Heart right ventricle (tissue), 16 donors: ENCODE data around the gene TIMP2. TPM values are rescaled to one million over a fixed set of nuclear protein-coding genes. Genes with fewer than 3 reads are reported as not detected.
"Not testable (repeated sequence)": the region's sequence is repeated elsewhere in the genome, so short reads cannot be mapped to it uniquely, and the experiment has no call there.

ENCODE experiments used
- ATAC-seq, 8 donors: fragments of 200-7000 bp; cut with Tn5 transposase; one replicate each; pipeline ENCODE4 v1.9.1; 2020; ENCODE audit warnings: mild to moderate bottlenecking in 8 of 8, moderate library complexity in 8 of 8, moderate number of reproducible peaks in 1 of 8
- DNase-seq, 2 donors: peaks; one replicate each; pipeline ENCODE4 v3.0.0-alpha.2; 2020
- H3K27ac ChIP-seq, 10 donors: fragments of 200-600 bp; sonication (generic) in 2 of 10; one replicate each; pipeline versions ENCODE4 v1.5.0 to v1.8.0; 2020 to 2022; ENCODE audit warnings: mild to moderate bottlenecking in 3 of 10
- H3K27me3 ChIP-seq, 7 donors: fragments of 200-600 bp; one replicate each; pipeline ENCODE4 v1.8.0; 2021 to 2022; ENCODE audit warnings: mild to moderate bottlenecking in 2 of 7
- H3K36me3 ChIP-seq, 9 donors: fragments of 200-600 bp; sonication (generic) in 1 of 9; one replicate each; pipeline versions ENCODE4 v1.5.0 to v1.8.0; 2020 to 2022; ENCODE audit warnings: mild to moderate bottlenecking in 2 of 9
- H3K4me1 ChIP-seq, 9 donors: fragments of 200-600 bp; sonication (generic) in 1 of 9; one replicate each; pipeline versions ENCODE4 v1.5.0 to v1.8.0; 2020 to 2022; ENCODE audit warnings: mild to moderate bottlenecking in 4 of 9
- H3K4me3 ChIP-seq, 10 donors: fragments of 200-600 bp; sonication (generic) in 2 of 10; one replicate each; pipeline versions ENCODE4 v1.5.0 to v1.8.0; 2020 to 2022; ENCODE audit warnings: mild to moderate bottlenecking in 7 of 10, moderate library complexity in 2 of 10
- H3K9me3 ChIP-seq, 11 donors: fragments of 200-600 bp in 10 of 11; sonication (generic) in 2 of 11; one replicate each; pipeline versions ENCODE4 v1.5.0 to v1.8.0; 2013 to 2022; ENCODE audit warnings: mild to moderate bottlenecking in 2 of 11, control low read depth in 1 of 11, moderate library complexity in 1 of 11
- WGBS, 2 donors: extraction: QIAGEN DNeasy Blood & Tissue Kit; methylation state at CpG; one replicate each; pipeline ENCODE4 v1.1.7; 2013; ENCODE audit warnings: inconsistent platforms in 1 of 2; 5-methylcytosine and 5-hydroxymethylcytosine counted together
- intact Hi-C, 10 donors: fragments of 100-400 bp; cut with DNase I; formaldehyde crosslinking; loops; one replicate each; pipeline versions ENCODE4 v1.11.1 to v1.14.2; 2022
- polyA plus RNA-seq, 2 donors: library from polyadenylated mRNA; stranded (reverse); fragments of 200-250 nt; gene quantifications; one replicate each; pipeline ENCODE4 v1.2.3, GENCODE V29; 2013
- total RNA-seq, 10 donors: library from RNA; stranded (reverse); fragmentation: NEBNext Ultra II Directional in 3 of 10; extraction: Animal tissue kit (Norgen Biotek cat#: 25700) in 3 of 10; gene quantifications; one replicate each; pipeline versions ENCODE4 v1.2.1 to v1.2.4, GENCODE V29; 2021 to 2023
- TF ChIP-seq, protein P1 (sequence below), 9 donors: fragments of 200-600 bp; sonication (generic) in 2 of 9; IDR thresholded peaks; one replicate each; pipeline versions ENCODE4 v1.5.0 to v1.8.0; 2021 to 2022; ENCODE audit warnings: antibody characterized with exemption in 9 of 9, mild to moderate bottlenecking in 5 of 9, moderate library complexity in 1 of 9
- donor health status: Arrhythmogenic right ventricular cardiomyopathy.
- donor health status: ischemic (EF 13 %, LVEDD 7.1; RV severe dilation, severe dysfunction).
- donor health status: healthy with polysubstance abuse.
- donor health status: DM: no; HTN: yes; CAD: no.
- donor health status: DM: no; HTN: no; CAD: no.
- donor health status: ischemic (EF 25% LVEDD 6.9; RV normal size, moderate dysfunction).
- donor health status: ischemic (EF 25% LVEDD 5.7; RV mildly dilated, moderate dysfunction).
- donor health status: healthy.
- donor health status: DM: yes; HTN: yes; CAD: no.
- donor health status: Ischemic cardiomyopathy.
- donor health status: ischemic (EF 35%, LVEDD 5.7; RV mildly dilated, moderate dysfunction).
- donor health status: nonischemic (EF 11% LVEDD 7.7; RV severe dilation, severe dysfunction).
- donor health status: DM: yes; HTN: yes; CAD: no.
- donor health status: PGD.
- donor health status: ischemic (EF 29% LVEDD 5.4; RV normal size, mild dysfunction).
- donor health status: nonischemic (EF 23%, LVEDD 6.1; RV moderate dilation, normal function).

Gene TIMP2
- total and polyA plus RNA-seq, 12 donors: 32.4 to 118 (median 96.7) TPM

- Histone ChIP-seq H3K27ac (no peak overlapping the region), H3K36me3 (peaks cover 0 to 70% (median 45%) of the 10 kb centered on the region in 9 donors), H3K27me3 (no peaks in the 10 kb centered on the region), H3K4me1 (peaks cover 11 to 47% (median 38%) of the 10 kb centered on the region in 9 donors), H3K4me3 (no peak overlapping the region), H3K9me3 (no peaks in the 10 kb centered on the region)
- no peak for ATAC-seq
- WGBS, 2 donors: 82% methylated on average over 15 of the region's 15 CpGs
- intact Hi-C loops: no loop called here
- TF ChIP-seq, protein P1, sequence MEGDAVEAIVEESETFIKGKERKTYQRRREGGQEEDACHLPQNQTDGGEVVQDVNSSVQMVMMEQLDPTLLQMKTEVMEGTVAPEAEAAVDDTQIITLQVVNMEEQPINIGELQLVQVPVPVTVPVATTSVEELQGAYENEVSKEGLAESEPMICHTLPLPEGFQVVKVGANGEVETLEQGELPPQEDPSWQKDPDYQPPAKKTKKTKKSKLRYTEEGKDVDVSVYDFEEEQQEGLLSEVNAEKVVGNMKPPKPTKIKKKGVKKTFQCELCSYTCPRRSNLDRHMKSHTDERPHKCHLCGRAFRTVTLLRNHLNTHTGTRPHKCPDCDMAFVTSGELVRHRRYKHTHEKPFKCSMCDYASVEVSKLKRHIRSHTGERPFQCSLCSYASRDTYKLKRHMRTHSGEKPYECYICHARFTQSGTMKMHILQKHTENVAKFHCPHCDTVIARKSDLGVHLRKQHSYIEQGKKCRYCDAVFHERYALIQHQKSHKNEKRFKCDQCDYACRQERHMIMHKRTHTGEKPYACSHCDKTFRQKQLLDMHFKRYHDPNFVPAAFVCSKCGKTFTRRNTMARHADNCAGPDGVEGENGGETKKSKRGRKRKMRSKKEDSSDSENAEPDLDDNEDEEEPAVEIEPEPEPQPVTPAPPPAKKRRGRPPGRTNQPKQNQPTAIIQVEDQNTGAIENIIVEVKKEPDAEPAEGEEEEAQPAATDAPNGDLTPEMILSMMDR (IDR thresholded peaks at IDR 0.05): no peak
- DNase-seq: no peak
Measured at GRCh38 chr17:78870621-78871020, 54.6 kb downstream of the TIMP2 start.

DNA sequence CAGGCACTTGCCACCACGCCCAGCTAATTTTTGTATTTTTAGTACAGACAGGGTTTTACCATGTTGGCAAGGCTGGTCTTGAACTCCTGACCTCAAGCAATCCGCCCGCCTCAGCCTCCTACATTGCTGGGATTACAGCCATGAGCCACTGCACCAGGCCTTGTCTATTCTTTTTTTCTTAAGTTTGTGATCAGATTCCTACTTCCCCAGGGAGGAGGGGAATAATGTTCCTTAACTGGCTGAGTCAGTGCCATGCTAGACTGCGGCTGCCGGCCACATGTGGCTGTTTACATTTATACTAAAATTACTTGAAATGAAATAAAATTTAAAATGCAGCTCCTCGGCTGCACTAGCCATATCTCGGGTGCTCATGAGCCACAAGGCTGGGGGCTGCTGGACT is 56.8 kb downstream of the TIMP2 start:
- no peak overlapping the region for H3K27ac ChIP-seq
- peaks cover 0 to 66% (median 45%) of the 10 kb centered on the region in 9 donors for H3K36me3 ChIP-seq
- TF ChIP-seq, protein P1 (IDR thresholded peaks at IDR 0.05): no peak
- DNase-seq (no peak), ATAC-seq (no peak)
- no peaks in the 10 kb centered on the region for H3K9me3 ChIP-seq
- 80 to 89% methylated on average over 7 of the region's 7 CpGs for WGBS, 2 donors
- peaks cover 3 to 27% (median 18%) of the 10 kb centered on the region in 9 donors for H3K4me1 ChIP-seq
- intact Hi-C loops: loop anchor here in 6 of 10 donors (5.0 to 10.0 kb wide), 4 partner anchors 54 to 104 kb away; partner anchors contain the start of gene TIMP2 (in 2 of the 6)
- H3K27me3 ChIP-seq: no peaks in the 10 kb centered on the region
- H3K4me3 ChIP-seq: no peak overlapping the region

DNA sequence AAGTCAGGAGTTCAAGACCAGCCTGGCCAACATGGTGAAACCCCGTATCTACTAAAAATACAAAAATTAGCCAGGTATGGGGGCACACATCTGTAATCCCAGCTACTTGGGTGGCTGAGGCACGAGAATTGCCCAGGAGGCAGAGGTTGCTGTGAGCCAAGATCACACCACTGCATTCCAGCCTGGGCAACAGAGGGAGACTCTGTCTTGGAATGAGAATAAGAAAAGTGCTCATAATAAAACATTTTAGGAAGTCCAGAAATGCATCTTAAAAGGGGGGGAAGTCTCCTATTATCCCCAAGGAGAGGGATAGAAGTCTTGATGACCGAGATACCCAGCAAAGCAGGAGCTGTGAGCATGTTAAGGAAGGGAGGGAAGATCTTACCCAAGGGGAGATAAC is 58.1 kb downstream of the TIMP2 start:
- H3K9me3 ChIP-seq, H3K27me3 ChIP-seq, DNase-seq, ATAC-seq, H3K4me3 ChIP-seq: not testable (repeated sequence)
- Histone ChIP-seq H3K36me3 (peaks cover 0 to 61% (median 34%) of the 10 kb centered on the region in 9 donors), H3K4me1 (peaks cover 3 to 31% (median 12%) of the 10 kb centered on the region in 9 donors), H3K27ac (peak overlapping the region in 2 of 10 donors; percentile 19 to 54)
- 80 to 87% methylated on average over 3 of the region's 3 CpGs for WGBS, 2 donors
- intact Hi-C loops: loop anchor here in 7 of 10 donors (2.0 to 10.0 kb wide), 5 partner anchors 55 to 105 kb away; partner anchors contain the start of gene TIMP2 (in 2 of the 7)

- 16 to 18% methylated on average over 19 of the region's 19 CpGs for WGBS, 2 donors
- DNase-seq: peak; percentile 84 to 87
- Histone ChIP-seq H3K9me3 (peaks cover 0 to 4% (median 0%) of the 10 kb centered on the region in 11 donors), H3K27me3 (no peaks in the 10 kb centered on the region), H3K27ac (peak overlapping the region in 7 of 10 donors; percentile 13 to 60 (median 48)), H3K4me1 (peaks cover 3 to 39% (median 12%) of the 10 kb centered on the region in 9 donors), H3K36me3 (peaks cover 0 to 53% (median 27%) of the 10 kb centered on the region in 9 donors), H3K4me3 (peak overlapping the region in 4 of 10 donors; percentile 13 to 42 (median 26))
- intact Hi-C loops: loop anchor here (1.0 to 10.0 kb wide), 6 partner anchors 56 to 106 kb away; partner anchors contain the start of gene TIMP2 (in 2 of the 10)
- ATAC-seq: peak; percentile 68 to 88 (median 83)
- TF ChIP-seq, protein P1 (IDR thresholded peaks at IDR 0.05): peak; percentile 85 to 97 (median 93)
Measured at GRCh38 chr17:78865682-78866390, 59.4 kb downstream of the TIMP2 start.
